ENCODE data around the gene DOP1A.

DOP1A gene

DNA sequence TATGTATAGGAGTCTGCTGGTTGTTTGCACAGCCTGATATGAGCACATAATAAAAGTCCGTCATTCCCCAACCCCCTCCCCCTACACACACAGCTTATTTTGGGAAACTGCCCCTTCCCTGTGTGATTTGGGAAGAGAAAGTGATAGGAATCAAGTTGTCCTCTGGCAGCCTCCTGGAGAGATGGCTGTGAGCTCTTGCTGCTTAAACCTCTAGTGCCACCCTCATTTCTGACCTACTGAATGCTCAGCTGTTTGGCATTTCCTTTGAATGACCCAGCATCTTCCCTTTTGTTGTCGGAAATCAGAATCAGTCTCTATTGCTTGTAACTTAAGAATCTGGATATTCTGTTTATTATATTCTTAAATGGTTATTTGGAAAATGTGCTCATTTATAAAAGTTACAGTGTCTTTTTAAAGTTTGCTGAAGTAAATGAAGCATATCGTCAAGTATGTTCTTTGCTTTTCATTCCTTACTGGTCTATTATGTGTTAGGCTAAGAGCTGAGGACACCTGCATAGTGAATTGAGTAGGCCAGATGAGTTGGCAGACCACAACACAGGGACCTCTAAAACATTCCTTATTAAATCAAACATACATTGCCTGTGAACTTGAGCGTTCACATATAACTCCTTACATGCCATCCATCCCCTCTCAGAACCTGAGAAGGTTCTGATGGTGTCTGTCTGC is 131.2 kb downstream of the DOP1A start:
- DNase-seq (ENCODE audit: low read depth in 2 of 2) = no peak

DNA sequence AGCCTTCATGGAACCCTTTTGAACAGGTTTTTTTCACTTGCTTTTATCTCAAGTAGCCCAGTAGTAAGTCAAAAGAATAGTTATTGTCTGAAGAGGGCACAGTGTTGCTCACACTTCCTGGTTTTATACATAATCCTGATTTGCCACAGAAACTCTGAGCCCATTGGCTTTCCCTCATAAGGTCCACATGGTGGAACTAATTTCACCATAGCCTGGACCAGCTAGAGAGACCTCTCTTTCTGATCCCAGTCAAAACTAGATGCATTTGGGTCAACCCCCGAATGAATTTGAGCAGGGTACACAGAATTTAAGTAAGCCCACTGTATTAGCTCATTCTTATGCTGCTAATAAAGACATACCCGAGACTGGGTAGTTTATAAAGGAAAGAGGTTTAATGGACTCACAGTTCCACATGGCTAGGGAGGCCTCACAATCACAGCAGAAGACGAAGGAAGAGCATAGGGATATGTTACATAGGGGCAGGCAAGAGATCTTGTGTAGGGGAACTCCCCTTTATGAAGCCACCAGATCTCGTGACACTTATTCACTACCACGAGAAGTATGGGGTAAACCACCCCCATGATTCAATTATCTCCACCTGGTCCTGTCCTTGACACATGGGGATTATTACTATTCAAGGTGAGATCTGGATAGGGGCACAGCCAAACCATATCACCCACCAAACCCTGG is 131.8 kb downstream of the DOP1A start:
- no peak for DNase-seq (ENCODE audit: low read depth in 2 of 2)

- no peak for DNase-seq (ENCODE audit: low read depth in 2 of 2)
These were observed 132.4 kb downstream of the DOP1A start for GRCh38 chr6:83199863-83200225.

- DNase-seq (ENCODE audit: low read depth in 2 of 2) = no peak
These were observed 134.6 kb downstream of the DOP1A start for GRCh38 chr6:83202031-83202430.

DNA sequence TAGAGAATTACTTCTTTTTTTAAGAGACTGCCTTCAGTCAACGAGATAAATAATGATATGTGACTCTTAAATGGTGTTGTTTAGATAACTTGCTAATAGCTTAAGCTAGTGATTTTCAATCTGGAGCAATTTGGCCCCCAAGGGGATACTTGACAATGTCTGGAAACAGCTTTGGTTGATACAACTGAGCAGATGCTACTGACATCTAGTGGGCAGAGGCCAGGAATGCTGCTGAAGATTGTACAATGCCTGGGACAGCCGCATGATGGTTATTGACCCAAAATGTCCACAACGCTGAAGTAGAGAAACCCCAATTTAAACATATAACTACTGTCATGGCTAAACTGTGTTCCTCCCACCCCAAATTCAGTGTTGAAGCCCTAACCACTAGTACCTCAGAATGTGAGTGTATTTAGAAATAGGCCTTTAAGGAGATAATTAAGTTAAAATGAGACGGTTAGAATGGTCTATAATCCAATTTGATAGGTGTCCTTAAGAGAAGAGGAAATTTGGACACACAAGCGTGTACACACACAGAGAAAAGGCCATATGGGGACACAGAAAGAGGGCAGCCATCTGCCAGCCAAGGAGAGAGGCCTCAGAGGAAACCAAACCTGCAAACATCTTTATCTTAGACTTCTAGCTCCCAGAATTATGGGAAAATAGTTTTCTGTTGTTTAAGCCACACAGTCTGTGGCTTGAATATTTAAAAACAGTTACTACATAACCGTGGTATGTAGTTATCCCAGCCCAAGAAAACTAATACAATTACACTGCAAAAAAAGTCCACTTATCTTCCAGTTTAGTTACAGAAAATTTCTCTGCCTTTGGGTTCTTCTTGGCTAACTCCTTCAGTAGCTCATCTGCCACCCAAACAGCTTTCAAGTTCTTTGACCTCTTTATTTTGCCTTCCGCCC is 147.9 kb downstream of the DOP1A start:
- DNase-seq (ENCODE audit: low read depth in 2 of 2) = peak in 1 of 2 donors; percentile 18

DNA sequence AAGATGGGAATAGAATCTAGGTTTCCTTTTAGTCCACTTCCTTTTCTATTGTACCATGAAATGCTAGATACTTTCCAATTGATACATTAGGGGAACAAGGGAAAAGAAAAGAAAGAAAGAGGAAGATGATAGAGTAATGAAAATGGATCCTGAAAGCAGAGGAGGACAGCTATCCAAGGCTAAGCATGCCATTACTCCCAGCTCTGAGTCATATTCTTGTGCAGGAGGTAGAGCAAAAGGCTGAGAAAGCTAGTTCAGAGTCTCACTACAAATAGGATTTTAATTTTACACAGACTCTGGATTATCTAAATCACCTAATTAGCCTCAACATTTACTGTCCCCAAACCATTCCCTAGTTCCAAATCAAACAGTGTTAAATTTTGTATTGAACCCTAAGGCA is 149.3 kb downstream of the DOP1A start:
- no peak for DNase-seq (ENCODE audit: low read depth in 2 of 2)

Measured in stimulated activated CD8-positive, alpha-beta memory T cell treated with anti-CD3 and anti-CD28 coated beads, Interleukin-15, amount 100 ng/mL, for 48 hours (primary cell).